Measurements from ENCODE around the gene FOXP1.

- no peak for TF ChIP-seq POLR2A (IDR thresholded peaks at IDR 0.05)
- TF ChIP-seq, protein P1, sequence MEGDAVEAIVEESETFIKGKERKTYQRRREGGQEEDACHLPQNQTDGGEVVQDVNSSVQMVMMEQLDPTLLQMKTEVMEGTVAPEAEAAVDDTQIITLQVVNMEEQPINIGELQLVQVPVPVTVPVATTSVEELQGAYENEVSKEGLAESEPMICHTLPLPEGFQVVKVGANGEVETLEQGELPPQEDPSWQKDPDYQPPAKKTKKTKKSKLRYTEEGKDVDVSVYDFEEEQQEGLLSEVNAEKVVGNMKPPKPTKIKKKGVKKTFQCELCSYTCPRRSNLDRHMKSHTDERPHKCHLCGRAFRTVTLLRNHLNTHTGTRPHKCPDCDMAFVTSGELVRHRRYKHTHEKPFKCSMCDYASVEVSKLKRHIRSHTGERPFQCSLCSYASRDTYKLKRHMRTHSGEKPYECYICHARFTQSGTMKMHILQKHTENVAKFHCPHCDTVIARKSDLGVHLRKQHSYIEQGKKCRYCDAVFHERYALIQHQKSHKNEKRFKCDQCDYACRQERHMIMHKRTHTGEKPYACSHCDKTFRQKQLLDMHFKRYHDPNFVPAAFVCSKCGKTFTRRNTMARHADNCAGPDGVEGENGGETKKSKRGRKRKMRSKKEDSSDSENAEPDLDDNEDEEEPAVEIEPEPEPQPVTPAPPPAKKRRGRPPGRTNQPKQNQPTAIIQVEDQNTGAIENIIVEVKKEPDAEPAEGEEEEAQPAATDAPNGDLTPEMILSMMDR (IDR thresholded peaks at IDR 0.05) = no peak
Observed at GRCh38 chr3:71207632-71208031, 375.9 kb downstream of the FOXP1 start.
